Stimulated activated memory B cell treated with anti-CD40 and anti-IgM and Interleukin-4, amounts not matched to agents 10 μg/mL and 1 μg/mL and 100 μg/mL, for 72 hours (primary cell): ENCODE results near the gene MYCN.

Experiments used
- ATAC-seq: fragments of 150-1000 bp; cut with Tn5 transposase; 2 replicates; pipeline ENCODE4 v1.10.0; 2021
- H3K27ac Mint-ChIP-seq: one replicate; pipeline ENCODE4 v1.8.0; 2022; ENCODE audit warnings: mild to moderate bottlenecking, mixed read lengths
- H3K27me3 Mint-ChIP-seq: one replicate; pipeline ENCODE4 v1.8.0; 2022; ENCODE audit warnings: mixed read lengths
- H3K36me3 Mint-ChIP-seq: one replicate; pipeline ENCODE4 v1.8.0; 2022; ENCODE audit warnings: mixed read lengths
- H3K4me1 Mint-ChIP-seq: one replicate; pipeline ENCODE4 v1.8.0; 2022; ENCODE audit warnings: mixed read lengths
- H3K4me3 Mint-ChIP-seq: one replicate; pipeline ENCODE4 v1.8.0; 2022; ENCODE audit warnings: mild to moderate bottlenecking, moderate library complexity, mixed read lengths
- H3K9me3 Mint-ChIP-seq: one replicate; pipeline ENCODE4 v1.8.0; 2022; ENCODE audit warnings: mixed read lengths

MYCN gene

DNA sequence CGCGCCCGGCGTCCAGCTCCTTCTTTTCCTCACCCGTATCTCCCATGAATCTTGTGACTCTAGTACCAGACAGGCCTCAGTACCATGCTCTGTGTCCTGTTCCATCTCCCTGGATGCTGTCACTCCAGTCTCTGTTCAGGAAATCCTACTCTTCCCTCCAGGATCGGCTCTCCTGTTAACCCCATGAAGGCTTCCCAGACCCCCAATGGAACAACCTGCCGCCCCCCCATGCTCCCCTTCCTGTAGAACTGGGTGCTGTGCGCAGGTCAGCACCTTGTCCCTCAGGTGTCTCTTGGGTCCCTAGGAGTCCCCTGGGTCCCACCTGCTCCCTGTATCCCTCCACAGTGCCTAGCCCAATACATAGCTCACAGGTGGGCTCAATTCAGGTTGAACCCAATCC, 41.3 kb downstream of the MYCN start:
- H3K4me1 Mint-ChIP-seq, result no peaks in the 10 kb centered on the region
- no peak overlapping the region for H3K27ac Mint-ChIP-seq
- H3K36me3 Mint-ChIP-seq, result no peaks in the 10 kb centered on the region
- H3K27me3 Mint-ChIP-seq, result no peaks in the 10 kb centered on the region
- H3K4me3 Mint-ChIP-seq, result no peak overlapping the region
- ATAC-seq, result no peak
- no peaks in the 10 kb centered on the region for H3K9me3 Mint-ChIP-seq

DNA sequence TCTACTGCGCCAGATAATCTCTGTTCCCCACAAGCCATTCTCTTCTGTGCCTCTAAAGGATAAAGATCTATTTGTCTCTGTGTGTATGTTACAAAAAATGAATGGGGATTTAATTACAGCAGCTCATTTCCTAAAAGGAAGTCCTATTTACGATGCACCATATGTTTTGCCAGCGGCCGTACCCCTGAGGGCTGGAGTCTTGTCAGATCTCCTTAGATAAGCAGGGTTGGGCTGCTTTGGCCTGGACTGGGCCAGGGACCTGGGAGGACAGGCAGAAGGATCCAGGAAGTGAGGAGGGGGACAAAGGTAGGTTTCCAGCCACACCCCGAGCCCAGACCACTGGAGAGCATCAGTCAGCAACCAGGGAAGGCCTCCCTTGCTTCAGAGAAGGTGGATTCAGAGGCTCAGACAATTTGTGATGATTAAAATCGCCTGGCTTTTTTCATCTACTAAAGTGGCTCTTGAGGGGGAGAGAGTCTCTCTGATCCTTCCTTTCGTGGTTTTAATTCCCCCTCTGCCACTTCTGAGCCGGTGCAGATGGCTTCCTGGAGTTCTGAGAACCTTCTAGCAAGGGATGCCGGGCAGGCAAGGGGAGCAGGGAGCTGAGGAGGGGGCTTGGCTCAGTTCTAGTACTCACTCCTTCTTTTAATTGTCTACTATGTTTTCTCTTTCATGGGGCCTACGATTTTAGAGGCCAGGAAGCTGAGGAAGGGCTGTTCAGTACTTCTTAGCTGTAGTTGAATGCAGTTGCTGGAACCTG, 42.1 kb downstream of the MYCN start:
- no peak for ATAC-seq
- Mint-ChIP-seq H3K27ac (no peak overlapping the region), H3K27me3 (no peaks in the 10 kb centered on the region), H3K36me3 (no peaks in the 10 kb centered on the region), H3K4me1 (no peaks in the 10 kb centered on the region), H3K9me3 (no peaks in the 10 kb centered on the region), H3K4me3 (no peak overlapping the region)

DNA sequence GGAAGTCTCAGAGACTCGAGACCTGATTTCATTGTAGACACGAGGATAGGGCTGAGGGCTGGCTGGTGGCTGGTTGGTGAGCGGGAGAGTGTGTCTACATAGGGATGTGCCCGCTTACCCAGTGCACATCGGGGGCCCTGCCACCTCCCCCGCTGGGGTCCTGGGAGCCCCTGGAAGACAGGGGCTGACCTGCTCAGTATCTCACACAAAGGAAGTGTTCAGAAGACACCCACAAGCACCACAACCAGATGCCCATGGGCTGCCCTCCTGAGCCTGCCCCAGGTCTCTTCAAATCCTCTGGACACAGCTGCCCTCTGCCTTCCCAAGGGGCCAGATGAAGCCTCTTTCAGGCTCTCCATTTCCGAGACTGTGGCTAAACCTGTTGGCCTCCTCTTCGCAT, 43.1 kb downstream of the MYCN start:
- Mint-ChIP-seq H3K9me3 (no peaks in the 10 kb centered on the region), H3K4me1 (no peaks in the 10 kb centered on the region), H3K27ac (no peak overlapping the region), H3K4me3 (no peak overlapping the region), H3K36me3 (no peaks in the 10 kb centered on the region), H3K27me3 (no peaks in the 10 kb centered on the region)
- no peak for ATAC-seq

DNA sequence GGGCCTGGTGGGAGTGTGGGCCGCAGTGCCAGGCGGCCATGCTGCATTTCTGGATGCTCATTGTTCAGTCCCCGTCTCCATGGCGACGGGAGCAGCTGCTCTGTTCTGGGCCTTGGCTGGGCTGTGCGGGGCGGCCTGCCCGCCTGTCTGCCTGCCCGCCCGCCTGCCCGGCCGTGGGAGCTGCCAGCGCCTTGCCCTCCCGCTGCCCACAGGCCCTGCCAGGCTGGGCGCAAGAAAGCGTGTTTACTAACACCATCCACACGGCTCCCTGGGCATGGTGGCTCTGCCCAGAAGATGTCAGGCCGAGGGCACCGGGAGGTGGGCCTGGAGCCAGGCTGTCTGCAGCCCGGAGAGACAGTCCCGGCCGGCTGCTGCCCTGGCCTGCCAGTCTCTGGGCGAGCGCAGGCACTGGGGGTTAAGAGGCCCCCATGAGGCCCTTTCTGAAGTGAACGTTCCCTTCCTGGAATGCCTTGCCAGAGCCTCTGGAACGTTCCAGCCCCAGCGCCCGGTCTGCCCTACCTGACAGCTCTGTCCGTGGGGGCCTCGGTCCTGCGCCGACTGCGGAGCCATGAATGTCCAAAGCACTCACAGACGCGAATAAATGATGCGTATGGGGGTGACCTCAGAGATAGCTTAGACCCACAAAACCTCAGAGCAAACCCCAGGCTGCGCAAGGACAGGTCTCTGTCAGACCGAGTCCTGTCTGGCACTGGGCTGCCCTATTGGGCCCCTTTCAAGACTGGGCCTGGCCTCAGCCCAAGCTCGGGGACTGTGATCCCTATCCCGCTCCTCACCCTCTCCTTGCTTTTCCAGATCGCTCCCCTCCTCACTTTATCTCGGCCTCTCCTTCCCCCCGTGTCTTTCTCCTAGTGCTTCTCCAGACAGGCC, 44.3 kb downstream of the MYCN start:
- peak; percentile 40 for ATAC-seq
- H3K4me1 Mint-ChIP-seq, result no peaks in the 10 kb centered on the region
- H3K36me3 Mint-ChIP-seq, result no peaks in the 10 kb centered on the region
- H3K27me3 Mint-ChIP-seq, result no peaks in the 10 kb centered on the region
- H3K27ac Mint-ChIP-seq, result no peak overlapping the region
- no peak overlapping the region for H3K4me3 Mint-ChIP-seq
- no peaks in the 10 kb centered on the region for H3K9me3 Mint-ChIP-seq

DNA sequence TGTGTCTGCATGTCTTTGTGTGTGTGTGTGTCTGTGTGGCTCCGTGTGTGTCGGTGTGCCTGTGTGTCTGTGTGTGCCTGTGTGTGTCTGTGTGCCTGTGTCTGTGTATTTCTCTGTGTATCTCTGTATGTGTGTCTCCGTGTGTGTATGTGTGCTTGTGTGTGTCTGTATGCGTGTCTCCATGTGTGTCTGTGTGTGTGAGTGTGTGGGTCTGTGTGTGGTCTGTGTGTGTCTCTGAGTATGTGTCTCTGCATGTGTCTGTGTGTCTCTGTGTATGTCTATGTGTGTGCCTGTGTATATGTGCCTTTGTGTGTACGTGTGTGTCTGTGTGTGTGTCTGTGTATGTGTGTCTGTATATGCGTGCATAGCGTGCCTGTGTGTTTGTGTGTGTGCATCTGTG, 45.2 kb downstream of the MYCN start:
- H3K27ac Mint-ChIP-seq, result no peak overlapping the region
- no peaks in the 10 kb centered on the region for H3K36me3 Mint-ChIP-seq
- no peaks in the 10 kb centered on the region for H3K9me3 Mint-ChIP-seq
- H3K27me3 Mint-ChIP-seq, result no peaks in the 10 kb centered on the region
- ATAC-seq, result no peak
- H3K4me3 Mint-ChIP-seq, result no peak overlapping the region
- no peaks in the 10 kb centered on the region for H3K4me1 Mint-ChIP-seq

DNA sequence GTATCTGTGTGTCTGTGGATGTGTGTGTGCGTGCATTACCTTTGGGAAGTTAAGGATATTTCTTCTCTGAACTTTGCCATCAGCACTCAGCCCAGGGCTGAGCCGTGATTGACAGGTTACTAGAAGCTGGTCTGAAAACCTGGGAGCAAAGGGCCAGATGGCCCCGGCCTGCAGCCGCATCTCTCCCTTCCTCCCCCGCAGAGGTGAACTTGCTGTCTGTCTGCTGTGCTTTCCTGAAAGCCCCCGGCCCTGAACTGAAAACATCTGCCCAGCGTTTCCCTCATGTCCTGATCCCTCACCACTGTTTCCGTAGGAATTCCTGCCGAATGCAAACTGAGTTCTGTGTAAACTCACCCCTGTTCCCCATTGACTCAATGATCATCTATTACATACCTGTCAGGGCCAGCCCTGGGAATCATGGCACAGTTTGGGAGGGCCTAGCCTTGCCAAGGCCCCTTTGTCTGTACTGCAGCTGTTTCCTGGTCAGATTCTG, 45.8 kb downstream of the MYCN start:
- ATAC-seq, result no peak
- Mint-ChIP-seq H3K27me3 (no peaks in the 10 kb centered on the region), H3K9me3 (no peaks in the 10 kb centered on the region), H3K4me1 (no peaks in the 10 kb centered on the region), H3K36me3 (no peaks in the 10 kb centered on the region), H3K4me3 (no peak overlapping the region), H3K27ac (no peak overlapping the region)

DNA sequence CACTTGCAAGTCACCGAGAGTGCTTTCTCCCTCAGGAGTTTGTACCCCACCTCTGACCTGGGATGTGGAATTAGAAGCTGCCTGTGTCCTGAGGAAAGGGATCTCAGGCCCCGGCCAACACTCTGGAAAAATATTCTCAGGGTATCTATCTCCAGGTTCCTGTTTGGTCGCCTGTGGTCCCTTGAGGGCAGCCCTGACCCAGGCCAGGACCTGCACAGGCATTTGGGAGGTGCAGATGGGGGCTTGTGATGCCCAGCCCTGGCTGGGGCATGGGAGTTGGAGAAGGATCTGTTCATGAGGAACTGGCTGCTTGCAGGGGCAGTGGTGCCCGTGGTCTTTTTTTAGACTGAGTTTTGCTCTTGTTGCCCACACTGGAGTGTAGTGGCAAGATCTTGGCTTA, 46.3 kb downstream of the MYCN start:
- Mint-ChIP-seq H3K4me3 (no peak overlapping the region), H3K27ac (no peak overlapping the region), H3K9me3 (no peaks in the 10 kb centered on the region), H3K36me3 (no peaks in the 10 kb centered on the region), H3K4me1 (no peaks in the 10 kb centered on the region), H3K27me3 (no peaks in the 10 kb centered on the region)
- ATAC-seq, result no peak

DNA sequence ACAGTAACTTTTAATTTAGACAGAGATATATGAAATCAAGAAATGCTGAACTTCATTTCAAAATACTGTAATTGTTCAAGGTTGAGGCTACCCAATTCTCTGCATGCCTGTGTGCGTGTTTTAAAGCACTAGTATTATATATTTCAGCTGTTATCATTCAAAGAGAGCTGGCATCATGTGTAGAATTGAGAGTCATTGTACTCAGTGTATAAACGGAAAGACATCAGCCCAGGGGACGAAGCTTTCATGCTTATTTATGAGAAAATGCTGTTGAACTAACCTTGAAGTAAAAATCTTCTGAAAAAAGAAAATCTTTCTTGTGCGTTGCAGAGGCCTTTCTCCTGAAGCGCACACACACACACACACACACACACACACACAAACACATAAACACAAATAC, 48.4 kb downstream of the MYCN start:
- no peaks in the 10 kb centered on the region for H3K27me3 Mint-ChIP-seq
- H3K36me3 Mint-ChIP-seq, result no peaks in the 10 kb centered on the region
- no peaks in the 10 kb centered on the region for H3K9me3 Mint-ChIP-seq
- no peak overlapping the region for H3K27ac Mint-ChIP-seq
- H3K4me3 Mint-ChIP-seq, result no peak overlapping the region
- H3K4me1 Mint-ChIP-seq, result no peaks in the 10 kb centered on the region
- no peak for ATAC-seq

DNA sequence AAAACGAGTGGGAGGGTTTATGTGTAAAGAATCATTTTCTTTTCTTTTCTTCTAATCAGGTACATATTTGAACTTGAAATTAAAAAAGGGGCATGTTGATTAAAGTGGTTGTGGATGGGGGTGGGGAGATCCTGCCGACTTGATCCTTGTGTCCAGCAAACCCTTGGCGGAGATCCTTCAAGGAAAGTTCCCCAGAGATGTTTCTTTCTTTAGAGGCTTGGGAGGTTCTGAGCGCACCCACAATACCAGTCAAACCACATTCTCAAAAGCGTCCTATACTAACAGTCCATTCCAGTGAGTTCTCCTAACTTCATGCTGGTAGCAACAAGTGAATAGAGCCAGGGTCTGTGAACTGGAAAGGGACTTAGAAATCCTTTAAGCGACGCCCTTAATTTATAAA, 49.2 kb downstream of the MYCN start:
- Mint-ChIP-seq H3K36me3 (no peaks in the 10 kb centered on the region), H3K27ac (no peak overlapping the region)
- no peak for ATAC-seq

DNA sequence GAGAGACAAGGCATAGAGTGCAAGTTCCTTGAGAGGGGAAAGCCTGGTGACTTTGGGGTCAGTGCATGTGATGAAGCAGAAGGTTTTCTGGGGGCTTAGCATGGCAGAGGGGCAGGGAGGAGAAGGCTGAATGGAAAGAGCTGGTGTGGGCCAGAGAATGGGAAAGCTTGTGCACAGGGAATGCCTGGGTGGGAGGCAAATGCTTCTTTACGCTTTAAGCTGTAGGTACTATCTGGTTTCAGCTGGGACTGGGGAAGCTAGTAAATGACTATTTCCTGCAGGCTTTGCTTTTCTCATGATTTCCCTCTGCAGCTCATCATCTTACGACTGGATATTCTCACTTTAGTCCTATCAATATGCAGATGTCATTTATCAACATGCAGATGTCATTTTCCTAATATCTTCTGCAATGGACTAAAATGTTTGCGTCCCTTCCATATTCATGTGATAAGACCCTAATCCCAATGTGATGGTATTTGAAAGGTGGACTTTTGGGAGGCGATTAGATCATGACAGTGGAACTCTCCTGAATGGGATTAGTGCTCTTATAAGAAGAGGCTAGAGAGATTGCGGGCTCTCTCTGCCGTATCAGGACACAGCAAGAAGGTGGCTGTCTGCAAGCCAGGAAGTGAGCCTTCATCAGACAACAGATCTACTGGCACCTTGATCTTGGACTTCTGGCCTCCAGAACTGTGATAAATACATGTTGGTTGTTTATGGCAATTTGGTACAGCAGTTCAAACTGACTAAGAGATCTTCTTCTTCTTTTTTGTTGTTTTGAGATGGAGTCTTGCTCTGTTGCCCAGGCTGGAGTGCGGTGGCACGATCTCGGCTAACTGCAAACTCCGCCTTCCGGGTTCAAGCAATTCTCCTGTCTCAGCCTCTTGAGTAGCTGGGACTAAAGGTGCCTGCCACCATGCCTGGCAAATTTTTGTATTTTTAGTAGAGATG, 50.1 kb downstream of the MYCN start:
- ATAC-seq, result no peak
- Mint-ChIP-seq H3K36me3 (no peaks in the 10 kb centered on the region), H3K9me3 (peaks cover 2% of the 10 kb centered on the region), H3K27ac (no peak overlapping the region), H3K27me3 (no peaks in the 10 kb centered on the region), H3K4me1 (no peaks in the 10 kb centered on the region), H3K4me3 (no peak overlapping the region)

More for the DNA sequence above, 49.2 kb downstream of the MYCN start:
- no peaks in the 10 kb centered on the region for H3K27me3 Mint-ChIP-seq
- H3K4me1 Mint-ChIP-seq, result no peaks in the 10 kb centered on the region
- no peaks in the 10 kb centered on the region for H3K9me3 Mint-ChIP-seq
- no peak overlapping the region for H3K4me3 Mint-ChIP-seq

DNA sequence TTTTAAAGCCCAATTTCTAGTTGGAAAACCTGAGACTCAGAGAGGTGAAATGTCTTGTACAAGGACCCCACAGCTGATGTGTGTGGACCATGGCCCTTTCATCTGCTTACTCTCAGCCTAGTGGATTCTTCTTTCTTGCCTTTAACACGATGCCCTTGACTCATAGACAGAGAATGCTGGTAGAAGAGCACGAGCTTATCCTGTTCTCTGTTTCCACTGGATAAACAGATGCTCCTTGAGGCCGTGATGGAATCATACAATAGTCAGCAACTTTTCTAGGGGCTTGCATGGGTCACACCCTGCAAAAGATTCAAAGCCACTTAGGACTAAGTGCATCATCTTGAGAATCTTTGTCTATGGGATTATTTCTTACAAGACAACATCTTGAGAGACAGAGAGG, 50.9 kb downstream of the MYCN start:
- no peaks in the 10 kb centered on the region for H3K36me3 Mint-ChIP-seq
- H3K9me3 Mint-ChIP-seq, result peaks cover 2% of the 10 kb centered on the region
- H3K4me3 Mint-ChIP-seq, result no peak overlapping the region
- ATAC-seq, result no peak
- H3K27me3 Mint-ChIP-seq, result no peaks in the 10 kb centered on the region
- H3K27ac Mint-ChIP-seq, result no peak overlapping the region
- H3K4me1 Mint-ChIP-seq, result no peaks in the 10 kb centered on the region

DNA sequence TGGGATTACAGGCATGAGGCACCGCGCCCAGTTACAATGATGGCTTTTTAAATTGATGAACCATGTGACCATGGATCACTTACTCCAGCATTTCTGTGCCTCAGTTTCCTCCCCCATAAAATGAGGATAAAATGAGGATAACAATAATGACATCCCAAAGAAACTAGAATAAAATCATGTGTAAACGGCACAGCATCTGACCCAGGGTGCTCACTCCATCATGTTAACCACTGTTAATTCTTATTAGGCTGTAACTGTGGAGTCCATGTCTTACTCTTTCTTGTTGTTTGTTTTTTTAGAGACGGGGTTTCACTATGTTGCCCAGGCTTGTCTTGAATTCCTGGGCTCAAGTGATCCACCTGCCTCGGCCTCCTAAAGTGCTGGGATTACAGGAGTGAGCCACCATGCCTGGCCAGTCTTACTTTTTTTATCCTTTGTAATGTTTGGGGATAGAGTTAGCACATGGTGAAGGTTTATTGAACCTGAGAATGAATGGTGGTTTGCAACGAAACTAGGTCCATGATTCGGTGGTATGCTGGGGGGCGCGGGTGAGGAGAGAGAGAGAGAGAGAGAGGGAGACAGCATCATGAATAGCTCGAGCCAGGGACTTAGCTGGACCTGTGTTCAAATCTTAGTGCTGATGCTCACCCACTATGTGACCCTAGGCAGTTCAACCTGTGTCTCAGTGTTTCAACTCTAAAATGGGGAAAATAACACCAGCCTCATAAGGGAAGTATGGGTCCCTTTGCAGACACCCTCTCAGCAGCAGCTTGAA, 52.3 kb downstream of the MYCN start:
- Mint-ChIP-seq H3K27me3 (no peaks in the 10 kb centered on the region), H3K4me3 (no peak overlapping the region), H3K4me1 (no peaks in the 10 kb centered on the region), H3K9me3 (peaks cover 2% of the 10 kb centered on the region), H3K36me3 (no peaks in the 10 kb centered on the region), H3K27ac (no peak overlapping the region)
- no peak for ATAC-seq

DNA sequence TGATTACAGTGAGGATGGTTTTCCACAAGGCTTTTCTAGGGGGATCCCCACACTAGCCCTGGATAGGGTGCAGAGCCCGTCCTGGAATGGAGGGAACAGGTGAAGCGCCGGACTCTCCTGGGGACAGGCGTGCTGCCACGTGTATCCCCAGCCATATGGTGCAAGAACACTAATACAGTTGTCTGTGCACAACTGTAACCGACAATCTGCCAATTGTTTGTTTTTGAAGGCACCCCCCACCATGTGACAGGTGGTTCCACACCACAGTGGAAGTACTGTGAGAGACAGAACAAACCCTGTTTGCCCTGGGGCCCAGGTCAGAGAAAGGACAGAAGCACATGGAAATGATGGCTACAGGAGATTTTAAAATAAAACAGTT, 52.9 kb downstream of the MYCN start:
- ATAC-seq, result peak; percentile 20
- H3K27ac Mint-ChIP-seq, result no peak overlapping the region
- peaks cover 2% of the 10 kb centered on the region for H3K9me3 Mint-ChIP-seq
- H3K27me3 Mint-ChIP-seq, result no peaks in the 10 kb centered on the region
- H3K4me1 Mint-ChIP-seq, result no peaks in the 10 kb centered on the region
- no peak overlapping the region for H3K4me3 Mint-ChIP-seq
- H3K36me3 Mint-ChIP-seq, result no peaks in the 10 kb centered on the region

DNA sequence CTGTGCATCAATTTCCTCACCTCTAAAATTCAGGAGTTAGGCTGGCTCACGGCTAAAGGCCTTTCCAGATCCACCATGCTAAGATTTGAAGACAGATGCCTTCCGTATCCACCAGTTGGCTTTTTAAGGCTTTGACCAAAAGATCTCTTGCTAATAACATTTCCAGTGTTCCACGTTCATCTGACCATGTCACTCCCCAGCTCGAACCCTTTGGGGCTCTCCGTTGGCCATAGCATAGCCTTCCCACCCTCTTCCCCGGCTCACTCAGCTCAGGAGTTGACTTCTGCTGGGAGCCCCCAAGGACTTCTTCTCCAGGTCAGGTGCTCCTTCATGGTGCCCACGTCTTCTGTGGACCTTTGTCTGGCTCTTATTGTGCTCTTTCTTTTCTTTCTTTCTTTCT, 53.3 kb downstream of the MYCN start:
- Mint-ChIP-seq H3K27me3 (no peaks in the 10 kb centered on the region), H3K36me3 (no peaks in the 10 kb centered on the region), H3K27ac (no peak overlapping the region), H3K4me1 (no peaks in the 10 kb centered on the region), H3K4me3 (no peak overlapping the region), H3K9me3 (peaks cover 2% of the 10 kb centered on the region)
- no peak for ATAC-seq
